HG02610 (cell line): Measurements from ENCODE around the gene CIAPIN1.

Experiments used
- ATAC-seq: cut with Tn5 transposase; IDR thresholded peaks from one replicate; pipeline ENCODE4 v1.9.1; 2021; ENCODE audit warnings: mild to moderate bottlenecking, moderate library complexity; ENCODE audit not compliant: unreplicated experiment

CIAPIN1 gene

DNA sequence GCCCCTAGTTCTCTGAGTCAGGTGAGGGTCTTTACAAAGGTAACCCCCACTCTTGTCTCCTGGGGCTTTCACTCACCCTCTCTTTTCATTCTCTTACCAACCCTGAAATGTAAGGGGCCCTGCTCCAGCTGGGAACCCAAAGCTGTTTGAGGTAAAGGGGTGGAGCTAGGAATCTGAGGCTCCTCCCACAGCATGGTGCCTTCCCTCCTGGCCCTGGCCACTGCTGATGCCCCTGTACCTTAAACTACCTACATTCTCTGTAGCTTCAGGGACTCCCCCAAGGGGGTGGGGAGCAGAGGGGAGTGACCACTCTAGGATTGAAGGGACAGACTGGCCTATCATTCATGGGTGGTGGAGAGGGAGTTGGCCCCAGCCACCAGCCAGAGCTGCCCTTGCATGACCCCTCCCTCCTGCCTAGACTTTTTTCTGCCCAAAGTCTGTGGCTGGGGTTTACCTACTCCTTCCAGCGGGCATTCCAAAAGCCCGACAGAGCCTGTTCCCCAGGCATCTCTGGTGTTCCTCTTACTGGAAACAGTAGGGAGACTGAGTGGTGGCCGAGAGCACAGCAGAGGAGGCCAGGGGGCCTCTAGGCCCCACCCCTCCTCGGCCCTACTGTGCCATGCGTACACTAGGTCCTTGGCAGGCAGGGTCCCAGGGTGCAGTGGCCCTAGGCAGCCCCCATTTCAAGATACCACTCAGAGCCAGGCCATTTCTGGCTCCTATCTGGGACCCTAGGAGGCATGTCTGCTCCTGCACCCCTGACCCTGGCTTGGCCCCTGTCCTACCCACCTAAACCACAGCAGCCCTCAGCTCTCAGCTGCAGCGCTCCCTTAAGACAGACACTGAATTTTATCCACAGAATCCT, 29.6 kb upstream of the CIAPIN1 start:
- no peak for ATAC-seq

DNA sequence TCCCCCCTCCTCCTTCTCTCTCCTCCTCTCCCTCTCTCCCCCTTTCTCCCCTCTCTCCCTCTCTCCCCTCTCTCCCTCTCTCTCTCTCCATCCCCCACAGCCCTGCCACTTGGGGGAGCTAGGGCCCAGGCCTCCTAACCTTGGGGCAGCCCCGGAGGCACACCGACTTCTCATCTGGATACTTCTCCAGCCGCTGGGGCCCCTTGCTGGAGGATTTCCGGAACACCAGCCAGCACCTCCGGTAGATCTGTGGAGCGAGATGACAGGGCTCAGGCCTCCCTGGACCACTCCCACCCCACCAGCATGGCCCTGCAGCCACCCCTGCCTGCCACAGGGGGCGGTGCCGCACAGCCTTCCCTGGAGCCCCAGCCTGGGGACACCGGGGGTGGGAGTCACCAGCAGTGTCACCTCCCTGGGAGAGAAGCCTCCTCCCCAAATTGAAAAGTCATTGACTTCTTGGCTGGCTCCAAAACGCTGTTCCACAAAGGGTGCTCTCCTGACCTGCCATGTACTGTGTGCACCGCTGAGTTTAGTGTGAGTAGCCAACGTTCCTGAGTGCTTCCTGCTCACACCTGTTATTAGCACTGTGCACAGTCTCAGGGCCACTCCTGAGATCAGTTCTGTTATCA, 28.6 kb upstream of the CIAPIN1 start:
- ATAC-seq, result peak; percentile 92

DNA sequence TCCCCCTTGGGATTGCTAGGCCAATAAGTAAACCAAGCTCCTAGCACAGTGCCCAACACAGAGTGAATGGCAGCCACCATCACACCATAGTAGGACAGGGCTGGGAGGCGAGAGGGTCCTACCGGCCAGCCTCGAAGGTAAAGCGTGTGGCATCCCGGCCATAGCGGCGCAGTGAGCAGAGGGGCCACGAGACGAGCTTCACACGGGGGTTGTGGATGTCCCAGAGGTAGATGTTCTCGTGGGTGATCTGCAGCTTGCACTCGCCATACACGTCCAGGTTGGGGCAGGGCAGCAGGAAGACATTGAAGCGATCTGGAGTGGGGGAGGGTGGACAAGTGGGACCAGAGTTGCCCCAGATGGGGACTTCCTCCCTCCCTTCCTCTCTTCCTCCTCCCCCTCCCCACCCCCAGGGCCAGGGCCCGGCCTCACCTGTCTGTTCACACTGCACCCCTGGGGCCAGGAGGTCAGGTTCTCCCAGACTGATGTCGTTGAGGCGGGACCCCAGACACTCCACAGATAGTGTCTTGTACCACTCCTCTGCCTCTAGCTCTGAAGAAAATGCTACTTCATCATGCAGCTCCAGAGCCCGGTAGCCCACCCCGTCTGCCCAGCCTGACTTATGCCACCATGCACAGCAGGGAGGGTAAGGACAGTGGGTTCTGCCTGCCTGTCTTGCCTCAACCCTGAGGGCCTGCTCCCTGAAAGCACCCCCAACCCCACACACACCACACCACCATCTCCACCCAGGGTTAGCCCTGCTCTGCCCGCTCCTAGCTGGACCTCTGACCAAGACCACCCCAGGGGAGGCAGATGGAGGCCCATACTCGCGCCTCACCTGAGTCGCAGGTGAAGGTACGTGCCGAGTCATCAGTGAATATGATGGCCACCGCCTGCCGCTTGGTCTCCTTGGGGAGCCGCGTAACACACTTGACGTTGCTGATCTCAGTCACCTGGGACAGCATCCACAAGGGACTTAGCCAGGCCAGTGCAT, 27.8 kb upstream of the CIAPIN1 start:
- no peak for ATAC-seq

DNA sequence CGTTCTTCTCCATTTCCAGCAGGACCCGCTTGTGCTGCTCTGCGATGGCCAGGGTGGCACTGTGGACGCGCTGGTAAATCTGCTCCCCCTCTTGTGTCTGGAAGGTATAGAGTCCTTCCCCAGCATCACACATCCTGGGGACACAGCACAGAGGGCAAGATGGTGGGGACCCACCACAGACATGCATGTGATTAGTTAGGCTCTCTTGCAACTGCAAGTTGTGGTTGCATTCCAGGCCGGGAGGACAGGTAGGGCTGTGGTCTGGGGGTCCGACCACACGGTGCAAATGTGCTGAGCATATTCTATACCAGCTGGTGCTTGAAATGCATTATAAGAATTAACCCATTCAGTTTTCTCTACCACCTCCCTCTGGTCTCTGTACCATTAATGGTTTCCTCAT, 26.7 kb upstream of the CIAPIN1 start:
- no peak for ATAC-seq

DNA sequence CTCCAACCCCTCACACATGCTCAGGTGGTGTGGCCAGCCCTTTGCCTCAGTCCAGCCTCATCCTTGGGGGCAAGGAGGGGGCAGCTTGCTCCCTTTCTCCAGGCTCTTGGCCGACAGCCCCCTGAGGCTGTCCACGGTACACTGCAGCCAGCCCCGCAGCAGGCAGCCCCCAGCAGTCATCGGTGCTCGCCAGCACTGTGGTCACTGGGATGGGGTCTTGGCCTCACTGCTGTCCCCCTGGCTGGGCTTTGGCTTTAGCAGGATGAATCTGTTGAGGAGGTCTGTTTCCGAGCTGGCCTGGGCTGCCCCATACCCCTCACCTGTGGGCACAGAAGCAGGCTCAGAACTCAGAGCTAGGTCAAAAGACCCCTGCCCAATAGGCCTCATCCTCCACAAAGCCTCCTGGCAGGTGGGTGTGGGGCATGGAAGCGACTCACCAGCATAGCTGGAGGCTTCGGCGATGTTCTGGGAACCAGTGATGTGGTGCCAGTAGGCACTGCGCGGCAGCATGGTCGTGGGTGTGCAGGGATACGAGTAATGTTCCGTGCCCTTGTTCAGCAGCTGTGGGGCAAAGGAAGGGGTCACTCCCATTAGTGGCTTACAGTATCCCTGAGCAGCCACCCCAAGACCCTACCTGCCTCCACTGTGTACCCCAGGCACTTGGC, 26.1 kb upstream of the CIAPIN1 start:
- no peak for ATAC-seq

DNA sequence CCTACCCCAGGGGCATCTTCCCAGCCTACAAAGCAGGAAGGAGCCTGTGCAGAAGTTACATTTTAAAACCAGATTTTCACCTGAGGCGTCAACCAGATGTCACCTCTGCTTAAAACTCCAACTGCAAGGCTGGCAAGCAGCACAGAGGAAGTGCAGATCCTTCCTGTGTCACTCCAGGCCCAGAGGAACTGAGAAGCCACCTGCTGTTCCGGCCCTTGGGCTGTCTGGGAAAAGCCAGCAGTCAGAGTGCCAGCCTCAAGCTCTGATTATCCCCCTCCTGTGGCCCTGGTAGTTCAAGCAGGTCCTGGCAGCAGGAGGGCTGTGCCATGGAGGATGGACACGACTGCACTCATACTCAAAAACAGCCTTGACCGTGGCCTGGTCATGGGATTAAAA, 25.5 kb upstream of the CIAPIN1 start:
- no peak for ATAC-seq

DNA sequence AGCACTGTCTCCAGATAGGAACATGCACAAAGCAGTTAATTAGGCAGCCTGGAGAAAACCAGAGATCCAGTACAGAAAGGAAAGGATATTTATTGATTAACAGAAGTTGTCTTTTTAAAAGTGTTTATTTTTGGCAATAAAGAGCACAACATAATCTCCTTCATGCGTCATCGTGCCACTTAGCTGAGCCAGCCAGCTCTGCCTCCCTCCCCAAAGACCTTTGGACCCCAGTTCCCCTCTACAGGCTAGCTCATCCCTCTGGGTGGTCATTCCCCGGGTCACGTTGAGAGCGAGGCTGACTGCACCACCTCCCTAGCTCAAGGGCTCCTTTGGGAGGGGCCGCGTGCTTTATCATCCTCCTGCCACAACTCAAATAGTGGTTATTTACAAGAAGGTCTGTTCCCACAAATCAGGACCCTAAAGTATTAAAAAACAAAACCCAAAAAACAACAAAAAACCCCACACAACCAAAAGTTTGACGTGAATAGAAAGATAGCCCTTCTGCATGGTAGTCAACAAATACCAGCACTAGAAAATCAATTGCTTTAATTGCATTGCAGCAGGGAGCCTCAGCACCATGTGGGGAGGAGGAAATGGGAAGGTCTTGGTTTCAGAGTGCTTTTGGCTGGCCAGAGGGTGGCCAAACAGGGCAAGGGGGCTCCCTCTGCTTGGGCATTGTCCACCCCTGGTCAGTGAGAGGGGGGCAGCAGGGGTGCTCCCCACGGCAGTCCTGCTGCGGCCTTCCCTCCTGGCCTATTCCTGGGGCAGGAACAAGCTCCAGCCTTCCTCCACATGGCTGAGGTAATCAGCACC, 24.9 kb upstream of the CIAPIN1 start:
- no peak for ATAC-seq

DNA sequence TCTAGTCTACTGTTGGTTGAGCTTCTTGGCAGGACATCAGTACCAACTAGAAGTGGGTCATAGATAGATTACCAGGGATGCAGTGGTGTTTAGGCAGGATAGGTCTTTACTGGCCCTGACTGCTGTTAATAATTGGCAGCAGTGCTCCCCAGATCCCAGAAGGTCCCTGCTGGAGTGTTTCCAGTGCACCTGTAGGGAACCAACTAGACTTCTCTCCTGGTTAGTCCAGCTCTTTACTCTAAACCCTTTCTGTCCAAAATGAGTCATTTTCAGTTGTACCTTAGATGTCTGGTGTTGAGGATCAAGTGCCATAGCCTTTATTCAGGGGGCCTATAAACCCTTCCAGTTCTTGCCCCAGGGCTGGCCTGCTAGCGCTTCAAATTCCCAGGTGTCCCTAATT, 24.0 kb upstream of the CIAPIN1 start:
- no peak for ATAC-seq

DNA sequence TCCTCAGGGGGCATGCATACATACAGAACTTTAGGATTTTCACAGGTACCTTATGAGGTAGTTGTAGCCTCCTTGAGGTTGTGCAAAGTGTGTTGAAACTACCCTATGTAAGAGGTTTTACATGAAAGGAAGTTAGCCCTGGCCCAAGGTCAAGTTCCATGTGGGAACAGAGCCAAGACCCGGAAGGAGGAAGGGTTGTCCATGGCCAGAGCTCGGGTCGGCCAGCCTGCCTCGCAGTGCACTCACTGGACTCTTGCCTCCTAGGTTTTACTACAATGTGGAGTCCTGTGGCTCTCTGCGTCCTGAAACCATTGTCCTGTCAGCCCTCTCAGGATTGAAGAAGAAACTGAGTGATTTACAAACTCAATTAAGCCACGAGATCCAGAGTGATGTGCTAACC, 23.5 kb upstream of the CIAPIN1 start:
- ATAC-seq, result no peak

DNA sequence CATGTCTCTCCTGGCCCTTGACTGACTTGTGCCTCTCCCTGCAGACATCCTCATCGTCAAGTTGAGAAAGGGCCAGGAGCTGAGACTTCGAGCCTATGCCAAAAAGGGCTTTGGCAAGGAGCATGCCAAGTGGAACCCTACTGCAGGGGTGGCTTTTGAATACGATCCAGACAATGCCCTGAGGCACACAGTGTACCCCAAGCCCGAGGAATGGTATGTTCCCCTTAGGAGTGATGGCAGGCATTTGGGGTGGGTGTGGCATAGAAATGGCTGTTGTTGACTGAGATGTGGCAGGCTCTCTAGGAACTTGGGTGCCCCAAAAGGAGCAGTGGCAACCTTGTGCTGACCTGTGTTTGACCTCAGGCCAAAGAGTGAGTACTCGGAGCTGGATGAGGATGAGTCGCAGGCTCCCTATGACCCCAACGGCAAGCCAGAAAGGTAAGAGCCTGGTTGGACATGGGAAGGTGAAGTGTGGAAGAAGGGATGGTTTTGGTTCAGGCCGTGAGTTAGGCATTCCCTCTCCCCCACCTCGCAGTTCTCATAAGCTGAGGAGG, 22.8 kb upstream of the CIAPIN1 start:
- no peak for ATAC-seq

DNA sequence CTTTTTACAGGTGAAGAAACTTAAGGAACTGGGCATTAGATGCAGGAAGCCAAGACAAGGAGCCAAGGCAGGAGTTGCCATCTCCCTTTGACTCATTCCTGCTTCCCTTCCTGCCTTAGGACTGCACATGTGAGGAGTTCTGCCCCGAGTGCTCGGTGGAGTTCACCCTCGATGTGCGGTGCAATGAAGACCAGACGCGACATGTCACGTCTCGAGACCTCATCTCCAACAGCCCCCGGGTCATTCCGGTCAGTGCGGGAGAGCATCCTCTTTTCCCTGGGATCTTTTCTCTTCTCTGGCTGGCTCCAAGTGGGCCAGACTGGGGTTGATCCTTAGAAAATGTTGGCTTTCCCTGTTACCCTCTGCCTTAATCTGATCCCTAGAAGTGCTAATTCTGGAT, 21.9 kb upstream of the CIAPIN1 start:
- ATAC-seq, result no peak

DNA sequence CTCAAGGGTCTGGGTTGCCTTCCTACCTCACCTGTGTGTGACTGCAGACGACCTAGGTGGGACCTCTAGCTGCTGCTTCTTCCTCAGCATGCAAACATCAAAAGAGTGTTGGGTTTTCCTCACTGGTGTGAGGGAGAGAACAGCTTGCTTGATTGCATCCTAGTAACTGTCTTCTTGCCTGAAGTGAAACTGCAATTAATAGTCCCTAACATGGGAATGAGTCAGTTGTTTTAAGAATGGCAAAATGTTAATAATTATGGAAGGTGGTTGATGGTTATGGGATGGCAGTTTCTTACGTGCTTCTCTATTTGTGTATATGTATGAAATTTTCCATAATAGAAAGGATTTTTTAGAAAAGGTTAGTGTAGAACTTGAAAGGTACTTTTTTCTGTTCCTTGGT, 21.2 kb upstream of the CIAPIN1 start:
- ATAC-seq, result no peak

DNA sequence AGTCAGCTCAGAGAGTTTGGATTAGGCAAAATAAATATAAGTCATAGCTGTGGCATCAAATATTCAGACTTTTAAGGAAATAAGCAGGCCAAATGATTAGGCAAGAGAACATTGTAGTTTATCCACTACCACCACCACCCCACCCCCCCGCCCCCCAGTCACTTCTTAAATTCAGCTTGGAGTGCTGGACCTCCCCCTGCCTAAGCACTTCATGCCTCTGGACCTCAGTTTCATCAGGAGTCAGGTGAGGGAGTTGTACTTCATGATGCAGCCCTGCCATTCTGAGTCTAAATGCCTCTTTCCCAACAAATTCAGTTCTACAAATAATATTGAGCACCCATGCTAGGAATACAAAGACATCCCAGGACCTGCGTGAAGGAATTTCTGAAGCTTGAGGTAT, 17.3 kb upstream of the CIAPIN1 start:
- no peak for ATAC-seq

DNA sequence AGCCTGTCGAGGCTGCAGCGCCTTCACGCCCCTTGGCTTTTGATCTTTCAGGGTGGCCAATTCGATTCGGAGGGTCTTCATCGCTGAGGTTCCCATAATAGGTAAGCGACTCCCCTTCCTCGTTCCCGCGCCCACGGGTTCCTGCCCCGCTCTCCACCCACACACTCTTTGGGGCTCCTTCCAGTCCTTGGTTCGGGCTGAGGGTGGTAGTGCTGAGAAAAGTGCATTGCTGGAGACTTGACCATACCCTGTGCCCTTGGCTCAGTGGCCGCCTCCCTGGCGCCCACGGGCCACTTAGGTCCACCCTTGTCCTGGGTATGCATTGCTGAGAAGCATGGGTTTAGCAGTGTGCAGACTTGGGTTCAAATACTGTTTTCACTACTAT, 15.8 kb upstream of the CIAPIN1 start:
- no peak for ATAC-seq

DNA sequence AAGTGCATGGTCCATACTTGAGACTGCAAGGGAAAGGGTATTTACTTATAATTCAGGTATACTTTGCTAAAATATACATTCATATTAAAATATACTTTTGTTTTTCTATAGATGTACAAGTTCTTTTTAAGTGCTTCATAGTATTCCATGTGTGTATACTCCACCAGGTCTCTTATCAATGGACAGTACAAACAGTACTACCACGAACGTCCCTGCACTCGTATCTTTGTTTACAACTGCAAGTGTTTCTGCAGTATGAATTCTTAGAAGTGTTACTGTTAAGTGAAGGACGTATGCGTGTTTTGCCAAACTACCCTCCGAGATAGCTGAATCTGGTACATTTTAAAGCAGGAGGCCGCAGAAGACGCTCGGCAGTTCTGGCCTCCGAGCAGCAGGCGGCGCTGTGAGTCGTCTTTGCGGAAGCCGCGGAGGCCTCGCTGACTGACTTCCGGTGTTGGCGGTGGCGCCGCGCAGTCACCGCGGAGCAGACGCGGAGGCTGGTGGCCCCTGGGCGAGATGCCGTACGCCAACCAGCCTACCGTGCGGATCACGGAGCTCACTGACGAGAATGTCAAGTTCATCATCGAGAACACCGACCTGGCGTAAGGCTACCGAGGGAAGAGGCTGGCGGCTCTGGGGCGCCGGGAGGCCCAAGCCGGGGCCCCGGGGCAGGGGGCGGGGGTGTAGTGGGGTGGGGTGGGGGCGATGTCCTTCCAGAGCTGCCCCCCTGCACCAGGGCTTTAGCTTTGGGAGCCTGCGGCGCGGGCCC, 15.2 kb upstream of the CIAPIN1 start, which contains the start of gene POLR2C:
Gene POLR2C, plus strand, starts transcription at position 471 of the 769 bp plus-strand sequence. Its CDS starts 46 bp downstream, at position 517.
- peak; percentile 91 for ATAC-seq

DNA sequence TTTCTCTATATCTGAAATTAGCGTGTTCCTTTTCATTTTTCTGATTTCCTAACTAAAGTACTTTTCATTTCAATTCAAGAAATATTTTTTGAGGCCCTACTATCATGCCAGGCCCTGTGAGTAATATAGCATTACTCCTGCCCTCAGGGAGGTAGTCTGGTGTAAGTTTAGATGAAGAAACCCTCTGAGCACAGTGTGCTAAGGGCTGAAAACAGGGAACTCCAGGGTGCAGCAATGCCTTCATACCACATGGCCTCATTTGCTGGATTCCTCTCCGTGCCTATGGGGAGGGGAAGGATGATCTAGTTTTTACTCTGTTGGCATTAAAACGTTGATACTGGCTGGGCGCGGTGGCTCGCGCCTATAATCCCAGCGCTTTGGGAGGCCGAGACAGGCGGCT, 4.8 kb upstream of the CIAPIN1 start:
- no peak for ATAC-seq

DNA sequence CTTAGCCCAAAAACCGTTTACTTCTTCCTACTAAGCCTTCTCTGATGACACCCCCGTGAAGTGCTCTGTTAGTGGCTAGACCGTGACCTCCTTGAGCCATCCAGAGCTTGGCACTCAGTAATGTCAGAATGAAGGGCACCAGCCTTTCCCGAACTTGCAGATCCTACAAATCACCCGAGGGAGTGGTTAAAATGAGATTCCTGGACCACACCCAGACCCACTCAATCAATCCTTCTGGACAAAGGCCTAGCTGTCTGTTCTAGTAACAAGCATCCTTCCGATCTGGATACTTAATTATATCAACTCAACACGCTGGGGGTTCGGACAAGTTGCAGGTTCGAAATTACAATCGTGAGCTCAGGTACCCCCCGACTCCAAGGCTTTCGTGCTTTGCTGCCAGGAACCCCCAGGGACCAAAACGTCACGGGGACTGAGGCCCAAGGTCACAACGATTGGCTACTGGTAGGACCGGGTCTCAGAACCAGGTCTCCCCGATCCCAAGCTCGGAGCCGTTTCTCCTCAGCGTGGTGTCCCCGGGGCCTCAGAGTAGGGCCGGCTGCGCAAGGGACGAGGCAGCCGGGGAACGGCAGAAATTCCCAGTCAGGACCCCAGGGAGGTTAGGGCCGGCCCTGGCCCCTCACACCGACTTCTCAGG, 527 bp downstream of the CIAPIN1 start:
- ATAC-seq, result peak; percentile 29

DNA sequence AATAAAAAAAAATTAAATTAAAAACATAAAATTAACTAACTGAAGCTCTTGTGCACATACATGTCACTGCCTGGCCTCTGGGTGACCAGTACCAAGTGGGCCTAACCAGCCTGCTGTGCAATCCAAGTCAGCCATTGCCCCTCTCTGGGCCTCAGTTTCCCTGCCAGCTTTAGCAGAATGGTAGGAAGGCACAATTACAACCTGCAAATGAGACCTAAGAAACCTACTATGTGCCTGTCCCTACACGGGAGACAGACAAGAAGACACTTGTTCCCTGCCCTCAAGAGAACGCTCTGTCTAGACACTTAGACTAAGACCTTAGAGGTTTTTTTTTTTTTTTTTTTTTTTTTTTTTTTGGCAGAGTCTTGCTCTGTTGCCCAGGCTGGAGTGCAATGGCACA, 1.7 kb downstream of the CIAPIN1 start:
- no peak for ATAC-seq
